LoVo (cell line): ENCODE data around the gene TTC21B.

Experiments used
- DNase-seq: peaks from one replicate; pipeline ENCODE4 v3.0.0-alpha.2; 2016; ENCODE audit warnings: low spot score

TTC21B gene

DNA sequence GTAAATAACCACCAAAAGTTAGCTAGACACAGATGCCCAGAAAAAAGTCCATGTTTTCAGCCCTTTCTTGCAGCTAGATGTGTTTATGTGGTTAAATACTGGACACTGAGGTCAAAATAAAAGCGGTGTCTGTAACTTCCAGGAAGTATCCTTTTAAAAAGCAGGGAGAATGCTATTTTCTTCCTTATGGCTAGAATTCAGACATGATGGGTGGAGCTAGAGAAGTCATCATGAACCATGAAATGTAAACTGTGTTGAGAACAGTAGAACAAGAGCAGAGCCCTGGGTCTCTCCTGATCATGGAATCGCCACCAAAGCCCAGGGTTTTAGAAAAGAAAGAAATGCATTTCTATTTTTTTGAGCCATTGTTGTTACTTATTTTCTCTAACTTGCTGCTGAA lies 118.2 kb downstream of the TTC21B start:
- no peak for DNase-seq

DNA sequence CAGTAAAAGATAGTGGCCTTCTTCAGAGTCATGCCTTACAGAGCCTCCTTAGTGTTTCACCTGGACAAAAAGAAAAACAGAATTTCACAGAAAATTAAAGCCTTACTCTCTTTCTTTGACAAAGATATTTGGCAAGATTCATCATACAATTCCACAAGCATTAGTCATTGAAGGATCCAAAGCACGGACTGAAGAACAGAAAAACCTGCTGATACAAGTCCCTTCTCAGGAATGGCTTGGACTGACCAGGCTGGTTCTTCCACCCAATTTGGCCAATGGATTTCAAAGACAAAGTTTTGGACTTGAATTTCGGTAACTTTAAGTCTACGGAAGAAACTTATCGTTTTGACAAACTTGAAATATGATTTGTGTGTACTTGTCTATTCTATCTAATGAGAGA lies 120.4 kb downstream of the TTC21B start:
- no peak for DNase-seq

DNA sequence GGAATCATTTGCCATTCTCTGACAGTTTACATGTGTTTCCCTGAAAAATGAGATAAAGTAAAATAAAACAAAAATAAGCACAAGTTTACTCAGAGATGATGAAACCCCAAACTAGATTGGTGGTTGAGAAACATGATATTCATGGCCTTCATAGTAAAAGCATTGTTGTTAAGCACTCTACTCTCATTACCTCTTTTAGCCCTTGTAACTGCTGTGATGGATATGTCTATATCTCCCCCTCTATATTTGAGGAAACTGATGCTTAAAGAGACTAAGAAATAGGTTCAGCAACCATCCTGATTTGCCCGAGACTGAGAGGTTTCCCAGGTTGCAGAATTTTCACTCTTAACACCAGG lies 125.7 kb downstream of the TTC21B start:
- no peak for DNase-seq

DNA sequence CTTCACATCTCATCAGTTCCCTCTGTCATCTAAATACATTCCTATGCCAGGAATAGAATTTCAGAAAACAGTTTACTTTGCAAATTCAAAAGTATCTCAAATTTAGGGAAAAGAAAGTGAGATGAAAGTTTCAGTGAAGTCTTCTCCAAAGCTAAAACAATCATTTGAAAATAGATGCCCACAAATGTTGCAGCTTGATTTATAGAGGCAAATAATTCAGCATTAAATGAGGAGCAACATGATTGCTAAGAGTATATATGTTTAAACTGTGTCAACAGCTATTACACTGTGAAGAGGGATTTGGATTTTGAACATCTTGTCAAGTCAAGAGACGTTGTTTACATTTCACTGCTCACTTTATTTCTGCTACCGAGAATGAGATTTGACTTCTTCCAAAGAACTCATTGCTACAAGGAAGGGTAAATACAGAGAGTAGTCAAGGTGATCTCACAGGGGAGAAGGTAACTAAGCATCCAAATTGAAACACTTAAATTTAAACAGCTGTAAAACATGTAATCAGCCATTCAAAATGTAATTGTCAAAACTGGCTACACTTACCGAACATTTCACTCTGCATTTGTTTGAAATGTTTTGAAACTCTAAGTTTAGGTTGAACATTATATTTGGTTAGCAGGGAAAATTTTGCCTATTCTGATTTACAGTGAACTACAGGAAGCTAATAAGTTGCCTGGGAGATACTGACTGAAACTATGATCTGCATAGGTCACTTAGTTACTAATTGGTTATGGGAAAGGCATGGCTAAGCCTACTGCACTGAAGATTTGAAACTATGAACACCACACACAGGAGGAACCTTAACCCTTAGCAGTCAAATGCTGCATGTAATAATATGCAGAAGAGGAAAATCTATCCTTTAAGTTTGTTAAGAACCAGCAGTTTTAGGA lies 126.3 kb downstream of the TTC21B start:
- no peak for DNase-seq

DNA sequence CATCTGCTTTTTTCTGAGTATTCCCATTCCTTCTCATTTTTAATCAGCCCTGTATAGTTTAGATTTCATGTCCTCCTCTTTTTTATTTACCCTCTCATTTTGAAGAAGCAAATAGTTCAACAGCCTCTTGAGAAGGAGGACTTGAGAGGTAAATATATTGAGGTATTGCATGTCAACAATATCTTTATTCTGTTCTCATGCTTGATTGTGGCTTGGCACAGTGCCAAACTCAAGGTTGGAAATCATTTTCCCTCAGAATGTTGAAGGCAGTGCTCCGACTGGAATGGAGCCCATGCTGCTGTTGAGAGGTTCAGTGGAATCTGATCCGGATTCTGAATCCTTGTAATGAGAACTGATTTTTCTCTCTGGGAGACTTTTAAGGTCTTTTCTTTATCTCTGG lies 128.5 kb downstream of the TTC21B start:
- DNase-seq = no peak
